ENCODE results near the gene KIF13A.

Gene KIF13A

GRCh38 chr6:17933716-17934115, 53.7 kb downstream of the KIF13A start:
- DNase-seq (ENCODE audit: low spot score): no peak
- no peak for TF ChIP-seq CTCF (IDR thresholded peaks at IDR 0.05)
- H3K27ac ChIP-seq: peak overlapping the region; percentile 61 to 67
- H3K4me3 ChIP-seq: no peak overlapping the region

- peak overlapping the region; percentile 67 to 81 for H3K27ac ChIP-seq
- peak overlapping the region; percentile 25 for H3K4me3 ChIP-seq
- peak; percentile 84 for DNase-seq (ENCODE audit: low spot score)
- no peak for TF ChIP-seq CTCF (IDR thresholded peaks at IDR 0.05)
These were observed 55.0 kb downstream of the KIF13A start for GRCh38 chr6:17932330-17932852.

- H3K27ac ChIP-seq: peak overlapping the region; percentile 67 to 81
- no peak overlapping the region for H3K4me3 ChIP-seq
- DNase-seq (ENCODE audit: low spot score): no peak
- TF ChIP-seq CTCF (IDR thresholded peaks at IDR 0.05): no peak
These were observed 56.2 kb downstream of the KIF13A start for GRCh38 chr6:17931227-17931626.

GRCh38 chr6:17930321-17930993, 57.0 kb downstream of the KIF13A start:
- TF ChIP-seq CTCF (IDR thresholded peaks at IDR 0.05): no peak
- Histone ChIP-seq H3K4me3 (no peak overlapping the region), H3K27ac (peak overlapping the region; percentile 67 to 81)
- no peak for DNase-seq (ENCODE audit: low spot score)

GRCh38 chr6:17928514-17929430, 58.7 kb downstream of the KIF13A start:
- peak overlapping the region; percentile 5 for H3K4me3 ChIP-seq
- peak overlapping the region; percentile 68 to 81 for H3K27ac ChIP-seq
- TF ChIP-seq CTCF (IDR thresholded peaks at IDR 0.05): no peak
- no peak for DNase-seq (ENCODE audit: low spot score)

- peak overlapping the region; percentile 68 to 78 for H3K27ac ChIP-seq
- no peak overlapping the region for H3K4me3 ChIP-seq
- no peak for TF ChIP-seq CTCF (IDR thresholded peaks at IDR 0.05)
- DNase-seq (ENCODE audit: low spot score): no peak
These were observed 59.7 kb downstream of the KIF13A start for GRCh38 chr6:17927705-17928104.
